RWPE2 (cell line): ENCODE results near the gene XDH.
A peak's percentile ranks its signal among the peaks of the same experiment; 100 is the strongest.

Source experiments
- ATAC-seq: fragments of 200-7000 bp; cut with Tn5 transposase; 3 replicates; pipeline ENCODE4 v1.9.1; 2021; ENCODE audit warnings: low read depth
- DNase-seq: peaks from one replicate; pipeline ENCODE4 v3.0.0-alpha.2; 2020; ENCODE audit warnings: low spot score
- H3K27ac ChIP-seq: fragments of 450-650 bp; 2 replicates; pipeline ENCODE4 v1.5.1; 2017; ENCODE audit warnings: mild to moderate bottlenecking; ENCODE audit not compliant: poor library complexity, severe bottlenecking
- H3K27me3 ChIP-seq: fragments of 250-450 bp; sonication (Bioruptor Pico); 2 replicates; pipeline ENCODE4 v1.5.1; 2021; ENCODE audit warnings: mild to moderate bottlenecking, moderate library complexity; ENCODE audit not compliant: insufficient read depth, poor library complexity, severe bottlenecking
- H3K36me3 ChIP-seq: fragments of 250-450 bp; sonication (Bioruptor Pico); 2 replicates; pipeline ENCODE4 v1.5.1; 2020; ENCODE audit warnings: low read depth, mild to moderate bottlenecking, moderate library complexity
- H3K4me1 ChIP-seq: fragments of 250-450 bp; sonication (Bioruptor Pico); 2 replicates; pipeline ENCODE4 v1.5.1; 2021; ENCODE audit warnings: mild to moderate bottlenecking, moderate library complexity; ENCODE audit not compliant: insufficient read depth, poor library complexity, severe bottlenecking
- H3K4me3 ChIP-seq: fragments of 250-450 bp; sonication (Bioruptor Pico); 2 replicates; pipeline ENCODE4 v1.5.1; 2021; ENCODE audit warnings: mild to moderate bottlenecking, moderate library complexity; ENCODE audit not compliant: severe bottlenecking
- H3K9me3 ChIP-seq: fragments of 250-450 bp; sonication (Bioruptor Pico); 2 replicates; pipeline ENCODE4 v1.5.1; 2021; ENCODE audit warnings: mild to moderate bottlenecking, moderate library complexity; ENCODE audit not compliant: severe bottlenecking
- CTCF ChIP-seq: fragments of 450-650 bp; IDR thresholded peaks from one replicate; pipeline ENCODE4 v1.5.1; 2017; ENCODE audit warnings: mild to moderate bottlenecking, moderate library complexity; ENCODE audit not compliant: poor library complexity, severe bottlenecking

The XDH gene

GRCh38 chr2:31434911-31435310 is 20.4 kb upstream of the XDH start:
- no peaks in the 10 kb centered on the region for H3K36me3 ChIP-seq
- H3K27ac ChIP-seq, result no peak overlapping the region
- H3K9me3 ChIP-seq, result no peaks in the 10 kb centered on the region
- peak; percentile 55 for TF ChIP-seq CTCF
- peak; percentile 33; the same call in 1 of the 3 replicates for ATAC-seq
- H3K4me3 ChIP-seq, result no peak overlapping the region
- DNase-seq, result no peak
- peaks cover 13% of the 10 kb centered on the region for H3K4me1 ChIP-seq
- no peaks in the 10 kb centered on the region for H3K27me3 ChIP-seq

GRCh38 chr2:31433541-31433940 is 19.0 kb upstream of the XDH start:
- Histone ChIP-seq H3K4me1 (peaks cover 22% of the 10 kb centered on the region), H3K9me3 (no peaks in the 10 kb centered on the region), H3K27ac (no peak overlapping the region), H3K4me3 (no peak overlapping the region), H3K27me3 (no peaks in the 10 kb centered on the region), H3K36me3 (no peaks in the 10 kb centered on the region)
- DNase-seq (no peak), ATAC-seq (no peak)
- no peak for TF ChIP-seq CTCF

GRCh38 chr2:31430439-31431165 is 16.1 kb upstream of the XDH start:
- no peaks in the 10 kb centered on the region for H3K9me3 ChIP-seq
- ATAC-seq, result peak; percentile 60
- TF ChIP-seq CTCF, result no peak
- H3K27ac ChIP-seq, result peak overlapping the region; percentile 77
- peaks cover 22% of the 10 kb centered on the region for H3K4me1 ChIP-seq
- H3K36me3 ChIP-seq, result no peaks in the 10 kb centered on the region
- no peaks in the 10 kb centered on the region for H3K27me3 ChIP-seq
- no peak for DNase-seq
- H3K4me3 ChIP-seq, result no peak overlapping the region

GRCh38 chr2:31429759-31430438 is 15.4 kb upstream of the XDH start:
- no peaks in the 10 kb centered on the region for H3K9me3 ChIP-seq
- H3K27me3 ChIP-seq, result no peaks in the 10 kb centered on the region
- H3K27ac ChIP-seq, result peak overlapping the region; percentile 77
- no peak overlapping the region for H3K4me3 ChIP-seq
- no peaks in the 10 kb centered on the region for H3K36me3 ChIP-seq
- ATAC-seq (peak; percentile 90), DNase-seq (peak; percentile 88)
- H3K4me1 ChIP-seq, result peaks cover 22% of the 10 kb centered on the region
- TF ChIP-seq CTCF, result no peak

- H3K36me3 ChIP-seq, result no peaks in the 10 kb centered on the region
- H3K27me3 ChIP-seq, result no peaks in the 10 kb centered on the region
- peak overlapping the region; percentile 77 for H3K27ac ChIP-seq
- no peaks in the 10 kb centered on the region for H3K9me3 ChIP-seq
- no peak overlapping the region for H3K4me3 ChIP-seq
- DNase-seq (no peak), ATAC-seq (no peak)
- peaks cover 22% of the 10 kb centered on the region for H3K4me1 ChIP-seq
- TF ChIP-seq CTCF, result no peak
Observed at GRCh38 chr2:31429040-31429439, 14.5 kb upstream of the XDH start.
